H1 (cell line): Measurements from ENCODE around the gene AAMDC.

Experiments
- CHD7 ChIP-seq: fragments of 300-600 bp; sonication (generic); IDR thresholded peaks from 2 replicates; pipeline ENCODE4 v1.7.1; 2012; ENCODE audit warnings: low read length, moderate library complexity, mild to moderate bottlenecking, inconsistent platforms; ENCODE audit not compliant: insufficient replicate concordance
- EP300 ChIP-seq, 2 experiments: IDR thresholded peaks; 1 replicate in 1 of 2; 2 replicates in 1 of 2; pipeline ENCODE4 v1.6.1; 2011 to 2012; ENCODE audit warnings: low read depth in 2 of 2, low read length in 2 of 2, mild to moderate bottlenecking in 2 of 2, borderline replicate concordance in 1 of 2, inconsistent platforms in 1 of 2, moderate library complexity in 1 of 2
- HDAC6 ChIP-seq: IDR thresholded peaks from one replicate; pipeline ENCODE4 v1.7.1; 2012; ENCODE audit warnings: low read depth, mild to moderate bottlenecking, inconsistent platforms, low read length, moderate library complexity
- POLR2AphosphoS5 ChIP-seq: IDR thresholded peaks from 2 replicates; pipeline ENCODE4 v1.6.1; 2011; ENCODE audit warnings: low read depth, low read length
- SIN3A ChIP-seq, 2 experiments: IDR thresholded peaks in 1 of 2; conservative IDR thresholded peaks in 1 of 2; 2 replicates each; pipeline ENCODE4 v1.6.1; 2011 to 2012; ENCODE audit warnings: low read length in 2 of 2, improper control_type of control experiment in 1 of 2, low read depth in 1 of 2, mild to moderate bottlenecking in 1 of 2
- TF ChIP-seq, protein P1 (sequence below), 3 experiments: IDR thresholded peaks; 1 replicate in 2 of 3; 2 replicates in 1 of 3; pipeline versions ENCODE4 v1.5.1 to v1.6.1; 2011; ENCODE audit warnings: low read length in 3 of 3, mild to moderate bottlenecking in 3 of 3, inconsistent platforms in 2 of 3, low read depth in 1 of 3, moderate library complexity in 1 of 3; ENCODE audit not compliant: insufficient read depth in 1 of 3; ENCODE audit errors: control extremely low read depth in 1 of 3

DNA sequence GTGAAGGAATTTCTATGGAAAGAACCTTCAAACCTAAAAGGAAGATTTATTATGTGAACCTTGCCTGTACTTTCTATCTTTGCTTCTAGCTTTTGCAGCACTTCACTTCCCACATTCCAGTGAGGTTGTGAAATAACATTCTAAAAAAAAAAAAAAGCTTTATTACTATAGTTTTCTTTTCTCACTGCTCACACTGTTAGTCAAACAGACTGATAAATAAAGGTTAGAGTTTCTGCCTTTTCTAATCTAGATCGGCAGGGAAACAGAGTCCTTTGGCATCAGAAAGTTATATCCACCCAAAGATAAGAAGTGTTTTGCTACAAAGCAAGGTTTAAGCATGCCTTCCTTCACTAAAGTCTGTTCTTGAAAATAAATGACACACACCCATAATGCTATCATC, 2.8 kb downstream of the AAMDC start:
- TF ChIP-seq POLR2AphosphoS5 (no peak), CHD7 (no peak), EP300 (IDR thresholded peaks at IDR 0.05; ENCODE audit: borderline replicate concordance in 1 of 2, low read depth in 2 of 2, low read length in 2 of 2) (no peak), SIN3A (conservative IDR thresholded peaks at IDR 0.05 in 1 of 2, IDR thresholded peaks at IDR 0.05 in 1 of 2; ENCODE audit: low read depth in 1 of 2, low read length in 2 of 2) (no peak), HDAC6 (no peak)
- TF ChIP-seq, protein P1, sequence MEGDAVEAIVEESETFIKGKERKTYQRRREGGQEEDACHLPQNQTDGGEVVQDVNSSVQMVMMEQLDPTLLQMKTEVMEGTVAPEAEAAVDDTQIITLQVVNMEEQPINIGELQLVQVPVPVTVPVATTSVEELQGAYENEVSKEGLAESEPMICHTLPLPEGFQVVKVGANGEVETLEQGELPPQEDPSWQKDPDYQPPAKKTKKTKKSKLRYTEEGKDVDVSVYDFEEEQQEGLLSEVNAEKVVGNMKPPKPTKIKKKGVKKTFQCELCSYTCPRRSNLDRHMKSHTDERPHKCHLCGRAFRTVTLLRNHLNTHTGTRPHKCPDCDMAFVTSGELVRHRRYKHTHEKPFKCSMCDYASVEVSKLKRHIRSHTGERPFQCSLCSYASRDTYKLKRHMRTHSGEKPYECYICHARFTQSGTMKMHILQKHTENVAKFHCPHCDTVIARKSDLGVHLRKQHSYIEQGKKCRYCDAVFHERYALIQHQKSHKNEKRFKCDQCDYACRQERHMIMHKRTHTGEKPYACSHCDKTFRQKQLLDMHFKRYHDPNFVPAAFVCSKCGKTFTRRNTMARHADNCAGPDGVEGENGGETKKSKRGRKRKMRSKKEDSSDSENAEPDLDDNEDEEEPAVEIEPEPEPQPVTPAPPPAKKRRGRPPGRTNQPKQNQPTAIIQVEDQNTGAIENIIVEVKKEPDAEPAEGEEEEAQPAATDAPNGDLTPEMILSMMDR (IDR thresholded peaks at IDR 0.05; ENCODE audit: control extremely low read depth in 1 of 3, insufficient read depth in 1 of 3, low read depth in 1 of 3, low read length in 3 of 3): no peak
